Activated CD4-positive, alpha-beta T cell treated with anti-CD3 and anti-CD28 coated beads, Interleukin-2, amount 50 U/mL, for 4 hours (primary cell): ENCODE measurements around the gene LDLRAD4.
"Not testable (repeated sequence)": the region's sequence is repeated elsewhere in the genome, so short reads cannot be mapped to it uniquely, and the experiment has no call there.

Source experiments
- DNase-seq, 2 experiments: peaks; one replicate each; pipeline ENCODE4 v3.0.0-alpha.2; 2020

LDLRAD4 gene

DNA sequence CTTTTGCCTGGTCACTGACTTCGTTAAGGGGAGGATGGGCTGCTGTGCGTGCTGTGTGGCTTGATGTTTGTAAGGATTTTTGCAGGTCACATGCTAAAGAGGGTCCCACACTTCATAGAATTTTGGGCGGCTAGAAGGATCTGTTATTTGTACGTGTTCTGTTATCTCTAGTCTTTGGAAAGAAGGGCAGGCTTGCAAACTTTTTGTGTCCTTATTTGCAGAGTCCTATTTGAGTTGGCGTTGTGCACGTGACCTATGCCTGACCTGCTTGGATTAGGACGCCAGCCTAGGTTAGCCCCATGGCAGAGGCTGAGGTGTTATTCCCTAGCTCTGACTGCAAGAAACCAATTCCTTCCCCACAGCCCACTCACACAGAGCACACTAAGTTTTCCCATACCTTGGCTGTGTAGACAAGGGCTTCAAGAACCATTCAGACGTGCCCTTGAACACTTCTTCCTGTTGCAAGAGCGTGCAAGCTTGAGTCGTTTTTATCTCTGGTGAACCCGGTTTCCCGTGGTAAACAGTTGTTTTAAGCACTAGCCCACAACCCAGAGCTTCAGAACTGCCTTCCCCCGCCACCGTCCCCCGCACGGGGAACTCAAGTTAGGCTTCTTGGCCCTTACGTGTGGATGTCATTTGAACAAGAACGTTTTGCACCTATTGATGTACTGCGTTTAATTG lies 94.6 kb downstream of the LDLRAD4 start:
- DNase-seq, result no peak

DNA sequence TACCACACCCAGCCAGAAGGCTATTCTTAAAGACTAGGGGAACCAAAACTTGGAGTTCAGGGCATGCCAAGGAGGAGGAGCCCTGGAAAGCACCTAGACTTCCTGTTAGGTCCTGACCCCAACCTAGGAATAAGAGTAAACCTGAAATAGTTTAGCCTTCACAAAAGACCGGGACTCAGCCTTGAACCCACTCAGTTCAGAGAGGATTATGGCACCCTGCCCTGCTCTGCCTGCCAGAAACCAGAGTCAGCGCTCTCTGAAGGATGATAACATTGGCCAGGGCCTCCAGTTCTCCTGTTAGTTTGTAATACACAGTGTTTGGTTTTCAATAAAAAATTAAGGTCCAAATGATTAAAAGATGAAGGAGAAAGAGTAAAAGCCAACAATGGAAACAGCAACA lies 96.4 kb downstream of the LDLRAD4 start:
- no peak for DNase-seq

DNA sequence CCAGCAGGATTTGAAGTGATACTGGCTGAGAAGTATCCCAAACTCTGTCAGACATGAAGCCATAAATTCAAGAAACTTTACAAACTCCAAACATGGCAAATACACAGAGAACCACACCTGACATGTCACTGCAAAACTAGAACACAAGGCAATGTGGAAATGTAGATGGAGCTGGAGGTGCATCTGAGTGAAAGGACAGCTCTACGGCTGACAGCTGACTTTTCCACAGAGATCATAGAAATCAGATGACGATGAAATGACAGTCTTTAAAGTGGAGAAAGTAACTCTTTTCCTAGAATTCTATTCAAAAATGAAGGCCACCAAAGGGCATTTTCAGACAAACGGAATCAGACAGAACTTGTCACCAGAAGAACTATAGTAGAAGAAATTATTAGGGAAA lies 97.5 kb downstream of the LDLRAD4 start:
- no peak for DNase-seq

GRCh38 chr18:13317801-13318200 lies 99.2 kb downstream of the LDLRAD4 start:
- no peak for DNase-seq

- no peak for DNase-seq
These were observed 100.4 kb downstream of the LDLRAD4 start for GRCh38 chr18:13318731-13319501.

DNA sequence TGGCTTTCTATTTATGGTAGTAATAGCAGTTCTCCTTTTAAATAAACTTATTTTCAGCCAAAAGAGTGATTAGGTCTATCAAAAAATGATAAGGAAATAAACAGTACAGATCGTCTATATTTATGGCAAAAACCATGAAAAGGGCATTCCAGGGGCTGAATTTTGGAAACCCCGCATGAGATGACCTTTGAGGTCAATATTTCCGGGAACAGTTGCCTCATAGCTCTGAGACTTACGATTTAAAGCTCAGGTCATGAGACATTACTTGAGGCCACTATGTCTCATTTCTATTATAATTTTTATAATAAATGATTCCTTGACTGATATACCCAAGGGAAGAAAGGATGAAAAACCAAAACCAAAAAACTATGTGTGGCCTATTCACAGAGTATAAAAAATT lies 101.1 kb downstream of the LDLRAD4 start:
- DNase-seq, result no peak

DNA sequence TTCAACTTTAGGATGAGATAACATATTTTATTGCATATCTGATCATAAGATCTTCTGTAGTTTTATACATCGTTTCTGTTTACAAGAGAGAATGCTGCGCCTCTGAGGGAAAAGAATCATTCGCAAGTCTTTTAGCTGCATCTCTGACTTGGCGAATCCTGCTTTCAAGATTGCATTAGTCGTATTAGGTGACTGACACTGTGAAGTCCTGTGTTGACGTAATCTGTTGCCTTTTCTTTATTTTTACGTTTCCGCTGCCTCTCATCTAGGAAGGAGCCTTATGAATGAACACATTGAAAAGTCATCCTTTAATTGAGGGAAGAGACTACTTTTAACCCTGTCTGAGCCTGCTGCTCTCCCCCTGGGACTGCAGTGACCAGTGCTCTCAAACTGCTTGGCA lies 101.5 kb downstream of the LDLRAD4 start:
- no peak for DNase-seq

- no peak for DNase-seq
These were observed 102.4 kb downstream of the LDLRAD4 start for GRCh38 chr18:13320891-13321425.

DNA sequence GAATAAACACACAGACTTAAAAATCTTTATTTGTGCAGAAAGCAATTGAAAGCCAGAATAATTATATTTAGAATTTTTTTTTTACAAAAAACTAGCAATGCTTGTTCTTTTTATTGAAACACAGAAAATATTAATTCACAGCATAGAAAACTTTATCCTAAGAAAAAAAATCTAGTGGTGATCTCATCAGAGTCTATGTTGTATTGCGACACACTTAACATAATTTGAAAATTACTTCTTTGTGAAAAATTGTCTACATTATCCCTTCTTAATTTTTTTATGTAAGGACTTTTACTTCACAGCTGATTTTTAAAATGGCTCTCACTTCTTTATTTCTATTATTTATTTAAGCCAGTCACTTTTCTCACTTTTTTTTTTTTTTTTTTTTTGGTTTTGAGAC lies 103.4 kb downstream of the LDLRAD4 start:
- no peak for DNase-seq

GRCh38 chr18:13323186-13323585 lies 104.6 kb downstream of the LDLRAD4 start:
- DNase-seq, result no peak

GRCh38 chr18:13324880-13325279 lies 106.3 kb downstream of the LDLRAD4 start:
- no peak for DNase-seq

- DNase-seq, result no peak
These were observed 109.7 kb downstream of the LDLRAD4 start for GRCh38 chr18:13328213-13328612.

DNA sequence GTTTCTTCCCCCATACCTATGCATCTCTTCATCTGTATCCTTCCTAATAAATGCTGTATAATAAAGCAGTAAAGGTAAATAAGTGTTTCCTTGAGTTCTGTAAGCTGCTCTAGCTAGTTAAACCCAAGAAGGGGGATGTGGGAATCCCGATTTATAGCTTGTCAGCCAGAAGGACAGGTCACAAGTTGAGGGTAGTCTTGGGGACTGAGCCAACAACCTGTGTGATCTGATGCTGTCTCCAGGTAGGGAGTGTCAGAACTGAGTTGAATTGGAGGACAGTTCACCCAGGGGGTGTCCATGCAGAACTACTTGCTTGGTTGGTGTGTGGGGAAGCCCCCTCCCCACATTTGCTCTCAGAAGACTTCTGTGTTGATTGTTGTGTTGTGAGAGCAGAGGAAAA lies 112.4 kb downstream of the LDLRAD4 start:
- no peak for DNase-seq

DNA sequence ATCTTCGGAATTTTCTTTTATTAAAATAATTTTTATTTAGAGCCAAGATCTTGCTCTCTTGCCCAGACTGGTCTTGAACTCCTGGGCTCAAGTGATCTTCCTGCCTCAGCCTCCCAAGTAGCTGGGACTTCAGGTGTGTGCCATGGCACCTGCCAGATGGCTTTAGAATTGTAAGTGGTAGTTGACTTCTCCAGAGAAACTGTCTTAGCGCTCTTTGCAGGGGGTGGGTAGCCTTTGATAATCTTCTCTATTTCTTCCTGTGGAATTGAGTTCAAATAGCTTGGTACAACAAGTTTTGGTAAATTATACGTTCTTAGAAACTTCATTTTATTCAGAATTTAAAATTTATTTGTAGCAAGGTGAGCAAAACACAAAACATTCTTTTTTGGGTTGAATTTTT lies 113.3 kb downstream of the LDLRAD4 start:
- DNase-seq, result no peak

DNA sequence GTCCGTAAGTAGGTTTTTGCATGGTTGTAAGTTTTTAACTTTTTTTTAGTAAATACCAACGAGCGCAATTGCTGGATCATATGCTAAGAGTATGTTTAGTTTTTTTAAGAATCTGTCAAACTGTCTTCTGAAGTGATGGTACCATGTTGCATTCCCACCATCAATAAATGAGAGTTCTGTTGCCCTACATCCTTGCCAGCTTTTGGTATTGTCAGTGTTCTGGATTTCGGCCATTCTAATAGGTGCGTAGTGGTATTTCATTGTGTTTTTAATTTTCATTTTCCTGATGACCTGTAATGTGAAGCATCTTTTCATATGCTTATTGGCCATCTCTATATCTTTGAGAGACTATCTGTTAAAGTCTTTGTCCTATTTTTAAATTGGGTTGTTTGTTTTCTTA lies 114.3 kb downstream of the LDLRAD4 start:
- DNase-seq, result no peak

DNA sequence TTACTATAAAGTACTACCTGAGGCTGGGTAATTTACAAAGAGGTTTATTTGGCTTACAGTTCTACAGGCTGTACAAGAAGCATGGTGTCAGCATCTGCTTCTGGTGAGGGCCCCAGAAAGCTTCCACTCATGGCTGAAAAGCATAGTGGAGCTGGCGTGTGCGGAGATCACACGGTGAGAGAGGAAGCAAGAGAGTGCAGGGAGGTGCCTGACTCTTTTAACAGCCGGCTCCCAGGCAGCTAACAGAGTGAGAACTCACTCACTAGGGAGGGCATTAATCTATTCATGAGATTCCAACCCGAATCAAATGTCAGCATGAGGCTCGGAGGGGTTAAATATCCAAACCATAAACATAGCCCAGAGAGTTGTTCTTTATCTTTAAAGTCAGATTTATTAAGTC lies 117.3 kb downstream of the LDLRAD4 start:
- DNase-seq, result no peak

- no peak for DNase-seq
These were observed 118.3 kb downstream of the LDLRAD4 start for GRCh38 chr18:13336841-13337240.

- no peak for DNase-seq
These were observed 118.8 kb downstream of the LDLRAD4 start for GRCh38 chr18:13337369-13337768.

DNA sequence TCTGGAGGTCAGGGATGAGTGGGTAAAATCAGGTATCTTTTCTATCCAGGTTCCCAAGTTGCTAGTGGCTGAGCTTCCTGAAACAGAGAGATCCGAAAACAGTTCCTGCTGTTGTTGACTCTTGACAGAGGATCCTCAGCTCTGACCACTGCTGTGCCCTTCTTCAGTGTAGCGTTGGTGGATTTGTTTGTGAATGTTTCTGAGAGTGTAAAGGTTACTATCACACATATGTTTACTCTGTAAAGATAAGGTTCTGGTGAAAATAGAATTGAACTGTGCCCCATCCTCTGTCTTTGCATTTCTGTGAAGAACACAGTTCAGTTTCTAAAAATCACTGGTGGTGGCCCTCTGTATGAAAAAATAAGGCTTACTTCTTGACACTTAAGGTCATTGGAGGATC lies 119.8 kb downstream of the LDLRAD4 start:
- no peak for DNase-seq

GRCh38 chr18:13339653-13340052 lies 121.1 kb downstream of the LDLRAD4 start:
- DNase-seq, result no peak

DNA sequence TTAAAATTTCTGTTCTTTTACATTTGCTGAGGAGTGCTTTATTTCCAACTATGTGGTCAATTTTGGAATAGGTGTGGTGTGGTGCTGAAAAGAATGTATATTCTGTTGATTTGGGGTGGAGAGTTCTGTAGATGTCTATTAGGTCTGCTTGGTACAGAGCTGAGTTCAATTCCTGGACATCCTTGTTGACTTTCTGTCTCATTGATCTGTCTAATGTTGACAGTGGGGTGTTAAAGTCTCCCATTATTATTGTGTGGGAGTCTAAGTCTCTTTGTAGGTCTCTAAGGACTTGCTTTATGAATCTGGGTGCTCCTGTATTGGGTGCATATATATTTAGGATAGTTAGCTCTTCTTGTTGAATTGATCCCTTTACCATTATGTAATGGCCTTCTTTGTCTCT lies 127.9 kb downstream of the LDLRAD4 start:
- not testable (repeated sequence) for DNase-seq

DNA sequence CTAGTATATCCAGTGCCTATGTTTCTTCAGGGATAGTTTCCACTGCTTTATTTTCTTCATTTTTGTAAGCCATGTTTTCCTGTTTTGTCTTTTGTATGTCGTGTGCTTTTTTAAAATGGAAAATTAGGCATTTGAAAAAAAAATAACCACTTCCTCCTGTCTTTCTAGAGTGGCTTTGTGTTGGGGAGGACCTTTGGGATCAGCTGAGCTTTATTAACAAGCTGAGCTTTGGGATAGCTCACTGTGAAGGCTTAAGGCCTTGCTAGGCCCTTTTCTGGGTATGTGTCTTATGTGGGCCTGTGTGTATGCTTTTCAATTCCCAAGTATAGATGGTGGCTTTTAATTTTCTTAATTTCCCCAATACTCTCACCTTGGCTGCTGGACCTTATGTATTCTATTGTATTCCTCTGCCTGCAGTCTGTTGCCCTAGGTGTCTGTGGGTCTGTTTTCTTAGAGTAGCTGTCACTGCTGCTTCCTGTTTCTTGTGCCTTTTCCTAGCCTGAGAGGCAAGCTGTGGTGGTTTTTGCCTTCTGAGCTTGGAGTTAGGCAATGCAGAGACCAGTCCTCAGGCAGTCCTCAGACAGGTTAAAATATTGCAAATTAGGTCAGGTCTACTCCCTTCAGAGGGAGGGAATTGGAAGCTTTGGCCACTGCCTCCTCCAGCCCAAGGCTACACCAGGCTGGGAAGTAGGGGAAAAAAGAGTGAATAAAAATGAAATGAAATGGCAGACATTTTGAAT lies 134.7 kb downstream of the LDLRAD4 start:
- DNase-seq, result no peak

DNA sequence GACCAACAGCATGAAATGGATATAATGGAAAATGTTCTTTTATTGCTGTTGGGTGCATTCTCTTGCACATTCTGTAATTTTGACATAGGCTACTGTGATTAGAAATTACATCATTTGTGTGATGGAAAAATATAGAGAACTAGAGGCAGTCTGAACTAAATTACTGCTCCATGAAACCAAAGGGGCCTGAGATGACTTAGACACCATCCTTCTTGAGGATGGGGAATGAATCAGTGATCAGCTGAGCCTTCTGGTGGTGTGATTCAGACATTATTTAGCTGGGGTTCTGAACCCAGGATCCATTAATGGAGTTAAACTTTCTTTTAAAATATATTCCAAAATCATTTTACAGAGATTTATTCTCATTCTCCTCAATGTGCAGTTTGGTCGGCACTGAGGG lies 135.8 kb downstream of the LDLRAD4 start:
- no peak for DNase-seq

DNA sequence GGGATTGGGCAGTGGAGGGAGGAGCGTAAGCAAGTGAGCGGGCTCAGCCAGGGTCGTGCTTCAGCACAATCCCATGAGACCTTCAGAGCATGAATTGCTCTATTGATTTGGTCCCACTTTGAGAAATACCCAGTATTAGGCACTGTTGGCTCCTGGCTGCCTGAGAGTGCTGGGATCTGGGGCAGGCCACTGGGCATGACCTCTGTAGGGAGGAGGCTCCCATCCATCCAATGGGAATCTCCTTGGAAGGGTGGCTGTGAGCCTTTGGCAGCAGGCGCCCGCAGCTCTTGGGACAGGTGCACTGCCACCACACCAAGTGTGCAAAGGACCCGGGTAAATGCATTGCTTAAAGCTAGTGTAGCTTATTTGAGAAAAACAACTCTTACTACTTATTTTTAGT lies 137.5 kb downstream of the LDLRAD4 start:
- DNase-seq, result no peak
